ENCODE data around the gene PNMA6E.

Gene PNMA6E

DNA sequence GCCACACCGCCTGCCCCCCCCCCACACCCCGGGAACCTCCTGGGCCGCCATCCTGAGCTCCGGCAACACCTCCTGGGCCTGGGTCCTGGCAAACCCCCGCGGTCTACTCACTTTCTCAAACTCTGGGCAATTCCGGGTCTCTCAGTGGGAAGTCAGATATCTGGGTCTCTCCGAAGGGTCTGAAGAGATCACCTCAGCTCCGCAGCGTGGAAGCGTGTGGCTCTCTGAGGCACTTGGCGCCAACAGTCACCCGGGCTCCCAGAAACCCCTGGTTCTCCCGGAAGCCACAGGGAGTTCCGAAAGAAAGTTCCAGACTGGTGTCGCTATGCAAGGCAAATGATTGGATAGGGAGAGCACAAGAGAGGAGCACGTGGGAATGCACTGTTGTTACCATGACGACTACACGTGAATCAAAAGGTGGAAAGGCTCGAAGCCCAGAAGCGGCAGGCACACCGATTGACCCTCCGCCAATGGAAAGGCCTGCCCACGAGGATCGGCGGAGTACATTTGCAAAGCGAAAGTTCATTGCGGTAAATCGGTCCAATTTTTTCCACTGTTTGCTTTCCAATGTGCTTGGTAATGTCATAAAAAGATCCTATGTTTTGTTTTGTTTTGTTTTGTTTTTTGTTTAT, at the start of gene PNMA6E:
Gene PNMA6E (minus strand): TSS at position 218 of the 632 bp plus-strand sequence. CDS start 2,501 bp downstream, outside the sequence.
- TF ChIP-seq, protein P1, sequence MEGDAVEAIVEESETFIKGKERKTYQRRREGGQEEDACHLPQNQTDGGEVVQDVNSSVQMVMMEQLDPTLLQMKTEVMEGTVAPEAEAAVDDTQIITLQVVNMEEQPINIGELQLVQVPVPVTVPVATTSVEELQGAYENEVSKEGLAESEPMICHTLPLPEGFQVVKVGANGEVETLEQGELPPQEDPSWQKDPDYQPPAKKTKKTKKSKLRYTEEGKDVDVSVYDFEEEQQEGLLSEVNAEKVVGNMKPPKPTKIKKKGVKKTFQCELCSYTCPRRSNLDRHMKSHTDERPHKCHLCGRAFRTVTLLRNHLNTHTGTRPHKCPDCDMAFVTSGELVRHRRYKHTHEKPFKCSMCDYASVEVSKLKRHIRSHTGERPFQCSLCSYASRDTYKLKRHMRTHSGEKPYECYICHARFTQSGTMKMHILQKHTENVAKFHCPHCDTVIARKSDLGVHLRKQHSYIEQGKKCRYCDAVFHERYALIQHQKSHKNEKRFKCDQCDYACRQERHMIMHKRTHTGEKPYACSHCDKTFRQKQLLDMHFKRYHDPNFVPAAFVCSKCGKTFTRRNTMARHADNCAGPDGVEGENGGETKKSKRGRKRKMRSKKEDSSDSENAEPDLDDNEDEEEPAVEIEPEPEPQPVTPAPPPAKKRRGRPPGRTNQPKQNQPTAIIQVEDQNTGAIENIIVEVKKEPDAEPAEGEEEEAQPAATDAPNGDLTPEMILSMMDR (IDR thresholded peaks at IDR 0.05; ENCODE audit: extremely low read depth, missing control alignments) = no peak
- DNase-seq (ENCODE audit: low spot score) = no peak

GRCh38 chrX:153450949-153451277, 49.8 kb upstream of the PNMA6E start:
- DNase-seq (ENCODE audit: low spot score) = no peak
- TF ChIP-seq, protein P1 (IDR thresholded peaks at IDR 0.05; ENCODE audit: extremely low read depth, missing control alignments) = no peak

- TF ChIP-seq, protein P1 (IDR thresholded peaks at IDR 0.05; ENCODE audit: extremely low read depth, missing control alignments) = no peak
- no peak for DNase-seq (ENCODE audit: low spot score)
These were observed 49.2 kb upstream of the PNMA6E start for GRCh38 chrX:153450114-153450948.

GRCh38 chrX:153449368-153450113, 48.4 kb upstream of the PNMA6E start:
- DNase-seq (ENCODE audit: low spot score) = no peak
- TF ChIP-seq, protein P1 (IDR thresholded peaks at IDR 0.05; ENCODE audit: extremely low read depth, missing control alignments) = no peak

GRCh38 chrX:153448556-153449367, 47.6 kb upstream of the PNMA6E start:
- TF ChIP-seq, protein P1 (IDR thresholded peaks at IDR 0.05; ENCODE audit: extremely low read depth, missing control alignments) = no peak

DNA sequence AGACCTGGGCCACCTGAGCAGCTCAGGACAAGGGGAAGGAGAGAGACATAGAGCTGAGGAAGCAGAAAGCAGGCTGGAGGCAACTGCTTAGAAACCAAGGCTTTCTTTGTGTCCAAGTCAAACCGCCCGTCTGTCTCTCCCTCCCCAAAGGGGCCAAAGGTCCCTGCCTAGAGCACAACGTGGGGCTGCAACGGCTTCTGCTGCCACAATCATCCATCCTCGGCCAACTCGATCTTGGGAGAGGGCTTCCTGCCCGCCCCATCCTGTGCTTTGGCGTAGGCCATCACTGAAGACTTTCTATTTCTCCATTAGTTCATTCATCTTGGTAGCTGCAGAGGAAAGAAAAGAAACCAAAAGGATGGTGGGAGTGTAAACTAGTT, 46.4 kb upstream of the PNMA6E start:
- TF ChIP-seq, protein P1 (IDR thresholded peaks at IDR 0.05; ENCODE audit: extremely low read depth, missing control alignments) = no peak

More at GRCh38 chrX:153448556-153449367, 47.6 kb upstream of the PNMA6E start:
- DNase-seq (ENCODE audit: low spot score) = no peak

More for the DNA sequence above, 46.4 kb upstream of the PNMA6E start:
- no peak for DNase-seq (ENCODE audit: low spot score)
